Ovary (tissue), 9 donors: ENCODE results near the gene ARHGAP18. TPM values are rescaled to one million over a fixed set of nuclear protein-coding genes. Genes with fewer than 3 reads are reported as not detected.
A peak's percentile ranks its signal among the peaks of the same experiment; 100 is the strongest.

Experiments
- DNase-seq, 5 donors: peaks; one replicate each; pipeline ENCODE4 v3.0.0-alpha.2; 2019 to 2020
- H3K27ac ChIP-seq, 2 donors: fragments of 200-600 bp; one replicate each; pipeline versions ENCODE4 v1.5.1 to v1.8.0; 2019 to 2022
- H3K27me3 ChIP-seq: fragments of 200-600 bp; one replicate; pipeline ENCODE4 v1.8.0; 2022
- H3K36me3 ChIP-seq: fragments of 200-600 bp; sonication (generic); one replicate; pipeline ENCODE4 v1.5.1; 2019
- H3K4me1 ChIP-seq: one replicate; pipeline ENCODE4 v1.8.1; 2013; ENCODE audit warnings: mild to moderate bottlenecking, moderate library complexity; ENCODE audit not compliant: insufficient read depth
- H3K4me3 ChIP-seq: fragments of 200-600 bp; sonication (generic); one replicate; pipeline ENCODE4 v1.5.1; 2017
- H3K9me3 ChIP-seq, 2 donors: fragments of 200-600 bp in 1 of 2; sonication (generic) in 1 of 2; one replicate each; pipeline versions ENCODE4 v1.5.1 to v1.8.1; 2013 to 2019; ENCODE audit warnings: mild to moderate bottlenecking in 1 of 2, moderate library complexity in 1 of 2
- EP300 ChIP-seq: sonication (generic); formaldehyde crosslinking; IDR thresholded peaks from one replicate; pipeline ENCODE4 v1.6.1; 2017; ENCODE audit warnings: antibody characterized with exemption
- POLR2A ChIP-seq: fragments of 450-650 bp; IDR thresholded peaks from one replicate; pipeline ENCODE4 v1.6.1; 2017; ENCODE audit warnings: antibody characterized with exemption, mild to moderate bottlenecking, moderate library complexity
- WGBS, 3 donors: extraction: QIAGEN DNeasy Blood & Tissue Kit in 1 of 3; methylation state at CpG; one replicate each; pipeline versions ENCODE4 v1.1.5 to v1.1.7; 2013 to 2017; 5-methylcytosine and 5-hydroxymethylcytosine counted together
- intact Hi-C, 4 donors: fragments of 100-400 bp; cut with DNase I; formaldehyde crosslinking; loops; one replicate each; pipeline versions ENCODE4 v1.11.0 to v1.15.1; 2022 to 2023
- polyA plus RNA-seq, 2 donors: library from polyadenylated mRNA; stranded (reverse); fragments of 200-250 nt in 1 of 2; fragments of 350-450 nt in 1 of 2; fragmentation: Illumina TruSeq in 1 of 2; extraction: RNeasy Lipid Tissue Mini Kit (QIAGEN cat#74804) in 1 of 2; gene quantifications; one replicate each; pipeline ENCODE4 v1.2.3, GENCODE V29; 2013 to 2014
- total RNA-seq, 7 donors: library from RNA; depleted of rRNA in 2 of 7; stranded (reverse); fragments of >200 nt in 2 of 7; fragmentation: NEBNext Ultra II Directional in 3 of 7; extraction: Animal tissue kit (Norgen Biotek cat#: 25700) in 3 of 7; gene quantifications; one replicate each; pipeline versions ENCODE4 v1.1.0 to v1.2.4, GENCODE V29; 2016 to 2023
- TF ChIP-seq, protein P1 (sequence below), 3 donors: fragments of 450-650 bp in 2 of 3; fragments of 200-600 bp in 1 of 3; IDR thresholded peaks; one replicate each; pipeline versions ENCODE4 v1.5.1 to v1.8.0; 2016 to 2022; ENCODE audit warnings: antibody characterized with exemption in 3 of 3, mild to moderate bottlenecking in 1 of 3
- donor health status: DM: no; HTN: no; CAD: no; lungs with moderate emphysema.
- donor health status: DM: no; HTN: no; CAD: no.
- donor health status: Bipolar disorder and iron deficiency.
- donor health status: DM: yes; HTN: yes; CAD: no.
- donor health status: DM: no; HTN: no; CAD: no.
- donor health status: DM: yes; HTN: yes; CAD: no.

ARHGAP18 gene
- total and polyA plus RNA-seq, 9 donors: 4.4 to 35.3 (median 9.6) TPM

DNA sequence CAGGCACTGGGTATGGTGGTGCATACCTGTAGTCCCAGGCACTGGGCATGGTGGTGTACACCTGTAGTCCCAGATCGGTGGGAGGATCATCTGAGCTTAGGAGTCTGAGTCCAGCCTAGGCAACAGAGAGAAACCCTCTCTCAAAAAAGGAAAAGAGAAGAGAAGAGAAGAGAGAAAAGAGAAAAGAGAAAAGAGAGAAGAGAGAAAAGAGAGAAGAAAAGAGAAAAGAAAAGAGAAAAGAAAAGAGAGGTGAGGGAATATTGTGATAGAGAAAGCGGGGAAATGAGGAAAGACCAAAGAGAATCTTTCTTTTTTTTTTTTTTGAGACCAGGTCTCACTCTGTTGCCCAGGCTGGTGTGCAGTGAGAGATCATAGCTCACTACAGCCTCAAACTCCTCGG is 108.7 kb downstream of the ARHGAP18 start:
- WGBS, 3 donors: 97 to 98% (median 98%) methylated on average over 3 of the region's 3 CpGs

DNA sequence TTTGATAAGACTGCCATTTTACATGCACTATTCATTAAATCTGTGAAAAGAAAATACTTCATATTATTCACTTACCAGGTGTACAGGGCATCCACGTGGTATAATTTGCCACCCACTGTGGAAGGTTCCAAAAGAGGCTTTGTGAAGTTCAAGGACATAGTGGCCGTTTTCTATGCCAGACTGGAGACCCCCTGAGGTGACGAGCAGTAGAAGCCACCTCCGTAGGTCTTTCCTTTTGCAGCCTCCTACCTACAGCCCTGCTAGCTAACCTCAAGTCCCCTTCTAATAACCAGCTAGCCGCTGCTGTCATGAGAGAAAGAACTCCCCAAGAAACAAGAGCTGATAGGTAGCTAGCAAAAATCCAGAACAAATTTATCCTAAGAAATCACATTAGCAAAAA is 110.5 kb downstream of the ARHGAP18 start:
- no peaks in the 10 kb centered on the region for H3K9me3 ChIP-seq
- no peaks in the 10 kb centered on the region for H3K4me1 ChIP-seq
- intact Hi-C loops: loop anchor here in 2 of 4 donors (5.0 to 10.0 kb wide), 2 partner anchors 158 to 415 kb away; partner anchors contain the start of gene L3MBTL3 (in 1 of the 2)

More for the DNA sequence above, 108.7 kb downstream of the ARHGAP18 start:
- no peaks in the 10 kb centered on the region for H3K4me1 ChIP-seq
- DNase-seq: no peak
- H3K27ac ChIP-seq: no peak overlapping the region
- intact Hi-C loops: loop anchor here in 1 of 4 donors (10.0 kb wide), 1 partner anchor 123 kb away; no protein-coding TSS in a partner anchor
- H3K36me3 ChIP-seq: no peaks in the 10 kb centered on the region
- H3K4me3 ChIP-seq: no peak overlapping the region
- no peaks in the 10 kb centered on the region for H3K27me3 ChIP-seq
- no peak for TF ChIP-seq EP300
- no peak for TF ChIP-seq POLR2A
- TF ChIP-seq, protein P1, sequence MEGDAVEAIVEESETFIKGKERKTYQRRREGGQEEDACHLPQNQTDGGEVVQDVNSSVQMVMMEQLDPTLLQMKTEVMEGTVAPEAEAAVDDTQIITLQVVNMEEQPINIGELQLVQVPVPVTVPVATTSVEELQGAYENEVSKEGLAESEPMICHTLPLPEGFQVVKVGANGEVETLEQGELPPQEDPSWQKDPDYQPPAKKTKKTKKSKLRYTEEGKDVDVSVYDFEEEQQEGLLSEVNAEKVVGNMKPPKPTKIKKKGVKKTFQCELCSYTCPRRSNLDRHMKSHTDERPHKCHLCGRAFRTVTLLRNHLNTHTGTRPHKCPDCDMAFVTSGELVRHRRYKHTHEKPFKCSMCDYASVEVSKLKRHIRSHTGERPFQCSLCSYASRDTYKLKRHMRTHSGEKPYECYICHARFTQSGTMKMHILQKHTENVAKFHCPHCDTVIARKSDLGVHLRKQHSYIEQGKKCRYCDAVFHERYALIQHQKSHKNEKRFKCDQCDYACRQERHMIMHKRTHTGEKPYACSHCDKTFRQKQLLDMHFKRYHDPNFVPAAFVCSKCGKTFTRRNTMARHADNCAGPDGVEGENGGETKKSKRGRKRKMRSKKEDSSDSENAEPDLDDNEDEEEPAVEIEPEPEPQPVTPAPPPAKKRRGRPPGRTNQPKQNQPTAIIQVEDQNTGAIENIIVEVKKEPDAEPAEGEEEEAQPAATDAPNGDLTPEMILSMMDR (IDR thresholded peaks at IDR 0.05): no peak
- H3K9me3 ChIP-seq: no peaks in the 10 kb centered on the region

DNA sequence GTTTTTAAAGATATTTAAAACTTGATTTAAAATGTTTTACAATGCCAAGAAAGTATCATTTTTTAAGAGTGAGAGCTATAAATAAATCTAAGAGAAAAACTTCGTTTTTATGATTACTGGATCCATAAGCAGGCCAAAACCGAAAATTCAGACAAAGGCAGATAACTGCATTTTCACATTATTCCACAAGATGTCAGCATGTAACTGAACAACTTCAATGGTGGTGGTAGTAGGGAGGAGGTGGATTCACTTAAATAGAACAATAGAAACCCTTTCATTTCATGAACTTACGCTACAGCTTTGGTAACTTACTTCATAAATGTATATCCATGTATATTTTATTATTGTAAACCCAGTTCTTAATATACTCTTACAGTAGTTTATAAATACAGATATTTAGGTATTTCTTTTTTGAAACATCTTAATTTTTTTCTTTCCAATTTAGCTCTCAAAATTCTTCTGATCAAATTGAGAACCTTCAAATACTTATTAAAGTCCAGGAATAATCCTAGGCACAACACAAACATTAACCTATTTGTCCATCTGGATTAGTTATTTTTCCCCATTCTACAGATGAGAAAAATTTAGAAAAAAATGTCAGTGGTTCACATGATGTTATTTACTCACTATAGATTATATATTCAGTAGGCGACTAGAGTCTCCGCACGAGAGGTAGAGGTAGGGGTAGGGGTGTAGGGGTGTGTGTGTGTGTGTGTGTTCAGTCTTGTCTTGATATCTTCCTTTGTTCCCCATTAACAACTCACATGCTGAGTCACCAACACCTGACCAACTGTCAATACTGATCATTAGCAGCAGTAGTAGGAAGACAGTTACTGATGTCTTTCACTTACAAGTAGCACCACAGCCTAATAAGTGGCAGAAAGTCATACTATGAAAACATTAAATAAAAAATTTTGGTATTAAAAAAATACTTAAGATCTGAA is 111.5 kb downstream of the ARHGAP18 start:
- DNase-seq: no peak
- TF ChIP-seq, protein P1 (IDR thresholded peaks at IDR 0.05): peak; percentile 69 to 92 (median 85)
- no peak for TF ChIP-seq POLR2A

More for the DNA sequence above, 110.5 kb downstream of the ARHGAP18 start:
- H3K27me3 ChIP-seq: no peaks in the 10 kb centered on the region
- TF ChIP-seq, protein P1 (IDR thresholded peaks at IDR 0.05): no peak
- no peak for TF ChIP-seq POLR2A
- TF ChIP-seq EP300: no peak
- H3K36me3 ChIP-seq: no peaks in the 10 kb centered on the region
- H3K4me3 ChIP-seq: no peak overlapping the region
- H3K27ac ChIP-seq: no peak overlapping the region
- WGBS, 3 donors: 76 to 86% (median 79%) methylated on average over 5 of the region's 5 CpGs
- DNase-seq: no peak

DNA sequence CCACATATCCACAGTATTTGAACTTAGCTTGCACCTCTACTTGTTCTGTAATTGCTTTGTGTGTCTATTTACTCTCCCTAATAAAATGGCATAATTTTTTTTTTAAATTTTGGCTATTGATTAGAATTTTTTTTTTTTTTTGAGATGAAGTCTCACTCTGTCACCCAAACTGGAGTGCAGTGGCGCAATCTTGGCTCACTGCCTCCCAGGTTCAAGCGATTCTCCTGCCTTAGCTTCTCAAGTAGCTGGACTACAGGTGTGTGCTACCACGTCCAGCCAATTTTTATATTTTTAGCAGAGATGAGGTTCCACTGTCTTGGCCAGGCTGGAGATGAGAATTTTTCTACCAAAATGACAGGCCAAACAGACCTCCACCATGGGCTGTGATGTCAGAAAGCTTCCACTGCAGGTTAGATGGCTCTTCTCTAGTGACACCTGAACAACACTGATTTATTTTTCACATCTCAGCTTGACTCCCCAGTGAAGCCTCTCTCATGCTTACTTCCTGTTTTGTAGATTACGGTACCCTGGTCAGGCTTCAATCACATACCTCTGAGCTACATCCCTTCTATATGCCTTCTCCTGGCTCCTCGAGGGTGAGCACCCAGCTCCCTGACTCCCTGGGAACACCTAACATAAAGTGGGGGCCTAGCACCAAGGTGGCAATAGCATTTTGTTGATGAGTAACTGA is 112.8 kb downstream of the ARHGAP18 start:
- intact Hi-C loops: loop anchor here in 2 of 4 donors (5.0 to 10.0 kb wide), 2 partner anchors 160 to 418 kb away; partner anchors contain the start of gene L3MBTL3 (in 1 of the 2)
- 88% methylated on average over 5 of the region's 5 CpGs for WGBS, 3 donors

More for the DNA sequence above, 111.5 kb downstream of the ARHGAP18 start:
- intact Hi-C loops: loop anchor here in 2 of 4 donors (5.0 to 10.0 kb wide), 2 partner anchors 159 to 416 kb away; partner anchors contain the start of gene L3MBTL3 (in 1 of the 2)
- Histone ChIP-seq H3K9me3 (no peaks in the 10 kb centered on the region), H3K27me3 (no peaks in the 10 kb centered on the region), H3K4me1 (no peaks in the 10 kb centered on the region), H3K4me3 (no peak overlapping the region), H3K36me3 (no peaks in the 10 kb centered on the region), H3K27ac (no peak overlapping the region)
- WGBS, 3 donors: 49 to 51% (median 51%) methylated on average over 6 of the region's 6 CpGs

More for the DNA sequence above, 112.8 kb downstream of the ARHGAP18 start:
- H3K9me3 ChIP-seq: no peaks in the 10 kb centered on the region
- no peak for DNase-seq
- no peaks in the 10 kb centered on the region for H3K36me3 ChIP-seq
- no peaks in the 10 kb centered on the region for H3K27me3 ChIP-seq
- TF ChIP-seq EP300 (no peak), POLR2A (no peak)
- TF ChIP-seq, protein P1 (IDR thresholded peaks at IDR 0.05): no peak
- H3K4me3 ChIP-seq: no peak overlapping the region
- no peak overlapping the region for H3K27ac ChIP-seq
- no peaks in the 10 kb centered on the region for H3K4me1 ChIP-seq
